GM12878 (cell line): ENCODE data around the gene ETF1. TPM values are rescaled to one million over a fixed set of nuclear protein-coding genes. Genes with fewer than 3 reads are reported as not detected.

Source experiments
- ATAC-seq: fragments of 200-7000 bp; cut with Tn5 transposase; 3 replicates; pipeline ENCODE4 v1.9.1; 2020; ENCODE audit warnings: mild to moderate bottlenecking, moderate library complexity
- BruUV-seq: library from RNA; stranded (reverse); fragments of 400-500 nt; replicated peaks from 2 replicates; lab custom pipeline; 2021; lab: Mats Ljungman, UMichigan
- CTCF ChIA-PET: fragments of 300-600 bp; sonication (Branson Sonifier 250); formaldehyde crosslinking; extraction: SDS; loops from one replicate; lab custom pipeline; 2021; ENCODE audit warnings: inconsistent platforms; lab: Yijun Ruan, JAX
- POLR2A ChIA-PET: fragments of 350-600 bp; formaldehyde crosslinking; extraction: SDS; loops from one replicate; lab custom pipeline; 2021; ENCODE audit warnings: inconsistent platforms; lab: Charles Lee
- RAD21 ChIA-PET: fragments of 300-600 bp; sonication (Branson Sonifier 250); formaldehyde crosslinking; loops from one replicate; lab custom pipeline; 2023; ENCODE audit warnings: antibody characterized with exemption; ENCODE audit not compliant: unreplicated experiment; lab: Charles Lee
- SMC1A ChIA-PET: fragments of 300-600 bp; sonication (Branson Sonifier 250); formaldehyde crosslinking; loops from one replicate; lab custom pipeline; 2023; ENCODE audit not compliant: unreplicated experiment, uncharacterized antibody; lab: Charles Lee
- DNase-seq: peaks from one replicate; pipeline ENCODE4 v3.0.0-alpha.2; 2011; ENCODE audit warnings: low read depth, low spot score
- FAIRE-seq: peaks from 3 replicates; lab custom pipeline; 2011; peaks lifted over from hg19 to GRCh38; lab: Jason Lieb, UNC
- H2AFZ ChIP-seq: 2 replicates; pipeline ENCODE4 v1.6.0; 2011; ENCODE audit warnings: low read depth, low read length, control low read depth; ENCODE audit not compliant: control insufficient read depth
- H3K27ac ChIP-seq: 2 replicates; pipeline ENCODE4 v1.5.1; 2011; ENCODE audit warnings: control low read depth; ENCODE audit not compliant: control insufficient read depth, insufficient read depth
- H3K27me3 ChIP-seq, 2 experiments: replicated peaks in 1 of 2; 2 replicates each; pipeline versions ENCODE4 v1.6.0 to v1.6.1; 2011; ENCODE audit warnings: low read length in 1 of 2; ENCODE audit not compliant: control insufficient read depth in 2 of 2, insufficient read depth in 2 of 2
- H3K36me3 ChIP-seq, 2 experiments: 2 replicates each; pipeline ENCODE4 v1.5.1; 2011; ENCODE audit warnings: low read length in 1 of 2; ENCODE audit not compliant: control insufficient read depth in 2 of 2, insufficient read depth in 2 of 2
- H3K4me1 ChIP-seq: 2 replicates; pipeline ENCODE4 v1.6.1; 2011; ENCODE audit warnings: mild to moderate bottlenecking, low read length, moderate library complexity, mixed read lengths; ENCODE audit not compliant: control insufficient read depth, insufficient read depth
- H3K4me2 ChIP-seq: 2 replicates; pipeline ENCODE4 v1.6.0; 2011; ENCODE audit warnings: control low read depth; ENCODE audit not compliant: control insufficient read depth, insufficient read depth
- H3K4me3 ChIP-seq: fragments of 200-600 bp; sonication (generic); 2 replicates; pipeline ENCODE4 v1.5.1; 2016
- H3K79me2 ChIP-seq: 2 replicates; pipeline ENCODE4 v1.6.0; 2011; ENCODE audit warnings: low read length; ENCODE audit not compliant: control insufficient read depth, insufficient read depth
- H3K9ac ChIP-seq: 2 replicates; pipeline ENCODE4 v1.8.0; 2011; ENCODE audit warnings: low read length, control low read depth, mixed read lengths; ENCODE audit not compliant: control insufficient read depth, insufficient read depth
- H3K9me3 ChIP-seq: replicated peaks from 3 replicates; pipeline ENCODE4 v1.5.1; 2011; ENCODE audit warnings: mild to moderate bottlenecking, low read length; ENCODE audit not compliant: control insufficient read depth, insufficient read depth
- H4K20me1 ChIP-seq: 2 replicates; pipeline ENCODE4 v1.6.0; 2011; ENCODE audit not compliant: control insufficient read depth, insufficient read depth
- PAX5 ChIP-seq: IDR thresholded peaks from 2 replicates; pipeline ENCODE4 v1.6.1; 2011; ENCODE audit warnings: low read depth, low read length, borderline replicate concordance
- ZBED1 ChIP-seq: IDR thresholded peaks from 2 replicates; pipeline ENCODE4 v1.6.1; 2016; ENCODE audit warnings: borderline replicate concordance
- ZZZ3 ChIP-seq: IDR thresholded peaks from 2 replicates; pipeline ENCODE4 v1.6.1; 2011; ENCODE audit warnings: low read depth; ENCODE audit not compliant: control insufficient read depth, insufficient read length
- WGBS: methylation state at CpG from one replicate; pipeline ENCODE4 v1.1.6; 2016; ENCODE audit warnings: low lambda C conversion rate; ENCODE audit not compliant: insufficient replicate concordance, insufficient coverage; ENCODE audit errors: missing lambda C conversion rate; 5-methylcytosine and 5-hydroxymethylcytosine counted together
- in situ Hi-C: fragments of 300-500 bp; cut with MboI; formaldehyde crosslinking; loops from 9 replicates; pipeline ENCODE4 v1.14.3; 2018; ENCODE audit warnings: mixed read lengths
- intact Hi-C: fragments of 100-400 bp; cut with micrococcal nuclease; formaldehyde crosslinking; loops from one replicate; pipeline ENCODE4 v1.14.2; 2022; ENCODE audit not compliant: unreplicated experiment
- polyA plus RNA-seq, 11 experiments: library from polyadenylated mRNA; depleted of rRNA in 4 of 11; unstranded in 6 of 11; stranded (reverse) in 5 of 11; fragments of >200 nt; fragmentation: Nextera tagmentation in 4 of 11; fragmentation: Illumina TruSeq in 1 of 11; extraction: Ambion mirVana in 4 of 11; extraction: Trizol in 1 of 11; gene quantifications; 1 replicate in 1 of 11; 2 replicates in 10 of 11; pipeline versions ENCODE4 v1.2.1 to v1.2.3, GENCODE V29; 2011 to 2016; ENCODE audit warnings: inconsistent platforms in 2 of 11, missing spikeins in 2 of 11, low read depth in 1 of 11
- total RNA-seq, 4 experiments: library from RNA; depleted of rRNA in 3 of 4; stranded (reverse); fragments of >200 nt in 3 of 4; fragmentation: Illumina TruSeq in 1 of 4; extraction: Trizol in 1 of 4; gene quantifications; 2 replicates each; pipeline versions ENCODE4 v1.2.1 to v1.2.3, GENCODE V29; 2013 to 2021
- TF ChIP-seq, protein P1 (sequence below): fragments of 450-650 bp; IDR thresholded peaks from 2 replicates; pipeline ENCODE4 v1.6.1; 2017; ENCODE audit warnings: mild to moderate bottlenecking

Gene ETF1
- total and polyA plus RNA-seq, 10 of the 15 experiments (the other 5 are each of a cell fraction or from before 2014, with no cell fraction given) = 29.8 to 145 (median 108) TPM

DNA sequence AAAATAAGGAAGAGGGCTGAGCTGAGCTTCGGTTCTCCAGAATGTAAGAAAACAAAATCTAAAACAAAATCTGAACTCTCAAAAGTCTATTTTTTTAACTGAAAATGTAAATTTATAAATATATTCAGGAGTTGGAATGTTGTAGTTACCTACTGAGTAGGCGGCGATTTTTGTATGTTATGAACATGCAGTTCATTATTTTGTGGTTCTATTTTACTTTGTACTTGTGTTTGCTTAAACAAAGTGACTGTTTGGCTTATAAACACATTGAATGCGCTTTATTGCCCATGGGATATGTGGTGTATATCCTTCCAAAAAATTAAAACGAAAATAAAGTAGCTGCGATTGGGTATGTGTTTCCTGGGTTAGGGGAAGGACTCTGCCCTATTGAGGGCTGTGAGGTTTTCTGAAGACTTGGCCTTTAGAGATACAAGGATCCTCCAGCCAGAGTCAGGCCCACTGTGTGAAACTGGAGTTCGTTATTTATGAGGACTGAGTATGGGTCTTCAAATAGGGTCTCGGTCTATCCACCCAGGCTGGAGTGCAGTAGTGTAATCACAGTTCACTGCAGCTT, 74.0 kb downstream of the ETF1 start:
- ChIA-PET POLR2A (interaction anchor here (0.6 kb wide), 1 partner anchor 24 kb away, joined by 3 read pairs; no protein-coding TSS in a partner anchor), SMC1A (interaction anchor here (1.4 to 1.5 kb wide), 2 partner anchors 28 to 40 kb away, joined by 3 to 6 read pairs; no protein-coding TSS in a partner anchor), RAD21 (no interaction called here), CTCF (interaction anchor here (1.4 kb wide), 1 partner anchor 17 kb away, joined by 4 read pairs; no protein-coding TSS in a partner anchor)
- Histone ChIP-seq H3K4me2 (no peak overlapping the region), H2AFZ (no peak overlapping the region), H3K4me1 (peaks cover 5% of the 10 kb centered on the region), H3K27ac (no peak overlapping the region), H3K9me3 (no peaks in the 10 kb centered on the region), H4K20me1 (no peaks in the 10 kb centered on the region), H3K27me3 (peaks cover 0 to 6% of the 10 kb centered on the region in 2 experiments; a peak in 1 of 4 replicates), H3K36me3 (no peaks in the 10 kb centered on the region; a peak in 1 of 4 replicates), H3K9ac (no peak overlapping the region), H3K4me3 (no peak overlapping the region), H3K79me2 (no peaks in the 10 kb centered on the region)
- intact Hi-C loops (loop anchor here (10.0 kb wide), 2 partner anchors 714 to 796 kb away; partner anchors contain the start of gene HNRNPA0), in situ Hi-C loops (no loop called here)
- no peak for DNase-seq
- 82% methylated on average over 8 of the region's 8 CpGs for WGBS
- TF ChIP-seq ZBED1 (0 out of 2 replicates have a peak, but pooled peaks have one; percentile 40), PAX5 (peak; percentile 63; the same call in 1 of the 2 replicates), ZZZ3 (no peak)
- TF ChIP-seq, protein P1, sequence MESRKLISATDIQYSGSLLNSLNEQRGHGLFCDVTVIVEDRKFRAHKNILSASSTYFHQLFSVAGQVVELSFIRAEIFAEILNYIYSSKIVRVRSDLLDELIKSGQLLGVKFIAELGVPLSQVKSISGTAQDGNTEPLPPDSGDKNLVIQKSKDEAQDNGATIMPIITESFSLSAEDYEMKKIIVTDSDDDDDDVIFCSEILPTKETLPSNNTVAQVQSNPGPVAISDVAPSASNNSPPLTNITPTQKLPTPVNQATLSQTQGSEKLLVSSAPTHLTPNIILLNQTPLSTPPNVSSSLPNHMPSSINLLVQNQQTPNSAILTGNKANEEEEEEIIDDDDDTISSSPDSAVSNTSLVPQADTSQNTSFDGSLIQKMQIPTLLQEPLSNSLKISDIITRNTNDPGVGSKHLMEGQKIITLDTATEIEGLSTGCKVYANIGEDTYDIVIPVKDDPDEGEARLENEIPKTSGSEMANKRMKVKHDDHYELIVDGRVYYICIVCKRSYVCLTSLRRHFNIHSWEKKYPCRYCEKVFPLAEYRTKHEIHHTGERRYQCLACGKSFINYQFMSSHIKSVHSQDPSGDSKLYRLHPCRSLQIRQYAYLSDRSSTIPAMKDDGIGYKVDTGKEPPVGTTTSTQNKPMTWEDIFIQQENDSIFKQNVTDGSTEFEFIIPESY = 0 out of 2 replicates have a peak, but pooled peaks have one; percentile 34
- no peak for ATAC-seq
- no TSS peak for BruUV-seq
- FAIRE-seq = no peak
